Tibial nerve (tissue), 4 donors: ENCODE results near the gene FIP1L1.

ENCODE experiments used
- CTCF ChIP-seq, 5 experiments: fragments of 200-600 bp in 3 of 5; fragments of 450-650 bp in 2 of 5; sonication (generic) in 3 of 5; IDR thresholded peaks; one replicate each; pipeline ENCODE4 v1.5.1; 2016 to 2019; ENCODE audit warnings: antibody characterized with exemption in 5 of 5, mild to moderate bottlenecking in 3 of 5, moderate library complexity in 2 of 5
- EP300 ChIP-seq, 2 donors: sonication (generic); formaldehyde crosslinking; IDR thresholded peaks; one replicate each; pipeline ENCODE4 v1.6.1; 2017; ENCODE audit warnings: antibody characterized with exemption in 2 of 2, mild to moderate bottlenecking in 1 of 2

GRCh38 chr4:53450773-53451172 is 73.3 kb downstream of the FIP1L1 start:
- TF ChIP-seq EP300 (IDR thresholded peaks at IDR 0.05) (no peak), CTCF (IDR thresholded peaks at IDR 0.05) (no peak)
